Skeletal muscle satellite cell (primary cell): ENCODE data around the gene KCNN3.

Experiments
- H3K27me3 ChIP-seq: 2 replicates; pipeline ENCODE4 v1.7.0; 2013; ENCODE audit warnings: low read length; ENCODE audit not compliant: control insufficient read depth, insufficient read depth
- H3K36me3 ChIP-seq: 2 replicates; pipeline ENCODE4 v1.7.0; 2013; ENCODE audit warnings: mild to moderate bottlenecking, control low read depth, low read length; ENCODE audit not compliant: insufficient read depth
- H3K4me1 ChIP-seq: 2 replicates; pipeline ENCODE4 v1.7.0; 2013; ENCODE audit warnings: low read length; ENCODE audit not compliant: control insufficient read depth, insufficient read depth
- H3K4me2 ChIP-seq: 2 replicates; pipeline ENCODE4 v1.7.0; 2013; ENCODE audit warnings: mild to moderate bottlenecking, low read length
- H3K4me3 ChIP-seq: 2 replicates; pipeline ENCODE4 v1.7.0; 2013; ENCODE audit warnings: low read length
- H3K9ac ChIP-seq: 2 replicates; pipeline ENCODE4 v1.7.0; 2013; ENCODE audit warnings: mild to moderate bottlenecking, low read depth, low read length, moderate library complexity
- H3K9me3 ChIP-seq: replicated peaks from 2 replicates; pipeline ENCODE4 v1.7.0; 2013; ENCODE audit warnings: mild to moderate bottlenecking, control low read depth, low read length

KCNN3 gene

DNA sequence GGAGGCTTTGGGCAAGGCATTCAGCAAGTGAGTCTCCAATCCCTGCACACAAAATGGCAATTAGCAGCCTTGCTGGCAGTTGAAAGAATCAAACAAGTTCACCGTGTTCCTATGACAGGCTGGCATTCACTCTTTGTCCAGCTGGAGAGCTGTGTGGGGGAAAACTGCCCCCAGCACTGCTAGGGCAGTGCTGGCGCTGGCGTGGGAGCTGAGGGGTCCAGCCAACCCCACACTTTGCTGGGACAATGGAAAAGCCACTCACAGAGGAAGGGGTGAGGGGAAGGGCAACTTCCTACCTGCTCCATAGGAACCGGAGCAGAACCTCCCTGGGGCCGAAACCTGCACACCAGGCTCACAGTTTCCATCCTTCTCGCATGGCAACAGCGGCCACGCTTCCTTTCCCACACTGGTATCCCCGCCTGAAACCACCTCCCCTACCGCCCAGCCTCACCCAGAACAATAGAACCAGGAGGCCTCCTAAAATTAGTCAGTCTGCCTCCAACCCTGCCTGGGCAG lies 26.7 kb upstream of the KCNN3 start:
- H3K4me2 ChIP-seq: no peak overlapping the region
- no peaks in the 10 kb centered on the region for H3K9me3 ChIP-seq
- no peaks in the 10 kb centered on the region for H3K4me1 ChIP-seq
- H3K4me3 ChIP-seq: no peak overlapping the region
- H3K27me3 ChIP-seq: peaks cover 49% of the 10 kb centered on the region
- H3K9ac ChIP-seq: no peak overlapping the region
- H3K36me3 ChIP-seq: no peaks in the 10 kb centered on the region

DNA sequence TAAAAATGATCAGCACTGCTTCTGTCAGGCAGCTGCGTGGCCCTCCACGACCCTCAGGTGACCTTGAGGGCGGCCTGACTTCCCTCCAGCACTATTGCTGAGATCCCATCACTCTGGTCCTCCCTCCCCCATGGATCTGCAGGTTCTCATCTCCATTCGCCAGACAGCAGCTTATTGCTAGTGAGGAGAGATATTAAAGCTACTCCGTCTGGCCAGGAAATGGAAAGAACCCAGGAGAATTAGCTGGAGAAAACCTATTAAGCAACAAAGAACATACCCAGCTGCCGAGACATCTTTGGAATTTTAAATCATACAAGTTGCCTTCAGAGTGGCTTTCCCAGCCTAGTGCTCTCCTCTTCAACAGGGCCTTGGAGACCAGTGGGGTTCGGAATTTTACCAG lies 25.7 kb upstream of the KCNN3 start:
- Histone ChIP-seq H3K4me2 (no peak overlapping the region), H3K9ac (no peak overlapping the region), H3K9me3 (no peaks in the 10 kb centered on the region), H3K4me1 (no peaks in the 10 kb centered on the region), H3K4me3 (no peak overlapping the region), H3K27me3 (peaks cover 53% of the 10 kb centered on the region), H3K36me3 (no peaks in the 10 kb centered on the region)

DNA sequence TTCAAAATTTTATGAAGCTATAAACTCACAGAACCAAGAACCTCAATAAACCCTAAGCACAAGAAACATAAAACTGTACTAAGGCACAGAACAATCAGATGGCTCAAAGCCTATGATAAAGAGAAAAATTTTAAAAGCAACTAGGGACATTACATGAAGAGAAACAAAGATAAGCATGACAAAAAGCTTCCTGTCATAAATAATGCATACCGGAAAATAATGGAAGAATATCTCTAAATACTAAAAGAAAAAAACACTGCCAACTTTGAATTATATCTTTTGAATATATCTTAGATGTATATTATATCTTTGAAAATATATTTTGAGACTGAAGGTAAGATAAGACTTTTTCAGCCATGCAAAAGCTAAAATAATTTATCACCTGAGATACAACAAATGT lies 21.4 kb upstream of the KCNN3 start:
- Histone ChIP-seq H3K4me1 (no peaks in the 10 kb centered on the region), H3K9me3 (no peaks in the 10 kb centered on the region), H3K4me3 (no peak overlapping the region), H3K4me2 (no peak overlapping the region), H3K27me3 (peaks cover 66% of the 10 kb centered on the region), H3K36me3 (no peaks in the 10 kb centered on the region), H3K9ac (no peak overlapping the region)

DNA sequence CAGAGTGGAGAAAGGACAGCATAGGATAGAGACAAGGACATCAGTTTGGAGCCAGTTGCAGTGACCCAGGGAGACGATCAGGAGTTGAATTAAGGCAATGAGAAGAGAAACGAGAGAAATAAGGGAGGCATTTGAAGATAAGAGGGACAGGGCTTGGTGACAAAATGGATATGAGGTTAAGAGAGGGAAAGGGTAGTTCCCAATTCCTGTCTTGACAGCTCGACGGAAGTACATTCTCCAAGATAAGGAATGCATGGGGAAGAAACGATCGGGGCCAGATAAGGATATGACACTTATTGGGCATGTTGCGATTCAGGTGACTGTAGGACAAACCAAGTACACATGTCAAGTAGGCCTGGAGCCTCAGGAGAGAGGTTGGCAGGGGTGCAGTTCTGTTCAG lies 18.7 kb upstream of the KCNN3 start:
- H3K4me2 ChIP-seq: no peak overlapping the region
- H3K36me3 ChIP-seq: no peaks in the 10 kb centered on the region

DNA sequence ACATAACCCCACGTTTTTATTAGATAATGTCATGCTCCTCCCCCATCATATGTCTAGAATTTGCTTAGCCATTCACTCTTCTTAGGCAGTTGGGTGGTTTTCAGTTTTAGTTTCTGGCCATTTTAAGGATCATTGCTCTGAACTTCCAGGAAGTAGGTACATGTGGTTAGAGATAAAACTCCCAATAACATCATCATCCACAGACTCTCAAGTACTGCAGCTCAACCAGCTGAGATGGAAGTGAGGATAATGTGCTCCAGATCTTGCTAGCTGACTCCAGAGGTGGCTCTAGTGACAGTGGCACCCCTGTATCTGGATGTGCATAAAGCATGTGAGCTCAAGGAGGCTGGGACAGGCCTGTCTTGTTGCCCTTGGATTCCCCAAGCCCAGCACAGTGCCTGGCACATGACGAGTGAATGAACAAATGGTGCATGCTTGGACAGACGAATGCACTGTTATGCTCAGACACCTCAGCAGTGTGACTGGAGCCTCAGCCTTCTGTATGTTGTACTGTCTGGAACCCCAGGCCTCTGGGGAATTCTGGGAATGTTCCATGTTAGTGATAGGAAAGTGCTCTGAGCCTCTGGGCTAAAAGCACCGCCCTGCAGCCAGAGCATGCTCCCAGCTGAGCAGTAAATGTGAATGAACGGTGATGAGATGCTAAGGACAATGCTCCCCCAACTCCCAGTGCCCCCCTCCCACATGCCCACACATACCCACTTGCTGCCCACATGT lies 16.4 kb upstream of the KCNN3 start:
- no peaks in the 10 kb centered on the region for H3K36me3 ChIP-seq
- H3K9me3 ChIP-seq: no peaks in the 10 kb centered on the region
- H3K4me3 ChIP-seq: no peak overlapping the region
- H3K9ac ChIP-seq: no peak overlapping the region
- H3K4me2 ChIP-seq: no peak overlapping the region
- H3K4me1 ChIP-seq: no peaks in the 10 kb centered on the region
- H3K27me3 ChIP-seq: peaks cover 52% of the 10 kb centered on the region

More for the DNA sequence above, 18.7 kb upstream of the KCNN3 start:
- peaks cover 61% of the 10 kb centered on the region for H3K27me3 ChIP-seq
- no peak overlapping the region for H3K9ac ChIP-seq
- H3K9me3 ChIP-seq: no peaks in the 10 kb centered on the region
- no peaks in the 10 kb centered on the region for H3K4me1 ChIP-seq
- H3K4me3 ChIP-seq: no peak overlapping the region

DNA sequence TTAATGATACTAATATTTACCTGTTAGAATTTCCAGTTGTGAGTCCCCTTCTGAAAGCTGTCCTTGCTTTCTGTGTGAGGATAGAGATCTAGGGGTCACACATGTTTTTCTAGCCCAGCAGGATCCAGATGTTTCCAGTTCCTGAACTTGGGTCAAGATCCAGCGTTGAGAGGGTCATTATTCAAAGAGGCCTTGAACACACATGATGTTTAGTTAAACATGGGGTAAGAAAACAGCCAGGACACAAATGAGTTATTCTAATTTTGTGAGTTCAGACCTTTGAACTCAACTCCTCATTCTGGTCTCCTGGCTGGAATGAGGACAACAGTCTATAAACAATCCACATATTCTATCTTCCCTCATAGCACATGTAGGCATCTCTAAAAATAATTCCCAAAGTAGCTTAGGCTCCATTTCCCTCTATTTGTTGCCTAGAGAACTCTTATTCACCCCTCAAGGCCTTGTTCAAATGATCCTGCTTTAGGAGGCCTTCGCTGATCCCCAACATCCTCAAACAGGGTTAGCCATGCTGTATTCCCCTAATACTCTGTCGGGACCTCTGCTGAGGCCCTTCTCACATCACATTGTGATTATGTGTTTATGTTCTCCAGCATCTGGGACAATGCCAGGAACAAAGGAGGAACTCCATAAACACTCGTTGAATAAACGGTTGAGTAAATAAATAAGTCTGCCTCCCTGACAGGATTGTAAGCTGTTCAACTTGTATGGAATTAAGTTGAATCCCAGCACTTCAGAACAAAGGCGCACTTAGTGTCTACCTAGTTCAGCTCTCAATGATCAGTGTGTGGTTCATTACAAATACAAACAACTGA lies 15.0 kb upstream of the KCNN3 start:
- peaks cover 62% of the 10 kb centered on the region for H3K27me3 ChIP-seq
- H3K4me1 ChIP-seq: no peaks in the 10 kb centered on the region
- H3K9ac ChIP-seq: no peak overlapping the region
- no peaks in the 10 kb centered on the region for H3K36me3 ChIP-seq
- H3K4me2 ChIP-seq: no peak overlapping the region
- H3K4me3 ChIP-seq: no peak overlapping the region
- no peaks in the 10 kb centered on the region for H3K9me3 ChIP-seq

DNA sequence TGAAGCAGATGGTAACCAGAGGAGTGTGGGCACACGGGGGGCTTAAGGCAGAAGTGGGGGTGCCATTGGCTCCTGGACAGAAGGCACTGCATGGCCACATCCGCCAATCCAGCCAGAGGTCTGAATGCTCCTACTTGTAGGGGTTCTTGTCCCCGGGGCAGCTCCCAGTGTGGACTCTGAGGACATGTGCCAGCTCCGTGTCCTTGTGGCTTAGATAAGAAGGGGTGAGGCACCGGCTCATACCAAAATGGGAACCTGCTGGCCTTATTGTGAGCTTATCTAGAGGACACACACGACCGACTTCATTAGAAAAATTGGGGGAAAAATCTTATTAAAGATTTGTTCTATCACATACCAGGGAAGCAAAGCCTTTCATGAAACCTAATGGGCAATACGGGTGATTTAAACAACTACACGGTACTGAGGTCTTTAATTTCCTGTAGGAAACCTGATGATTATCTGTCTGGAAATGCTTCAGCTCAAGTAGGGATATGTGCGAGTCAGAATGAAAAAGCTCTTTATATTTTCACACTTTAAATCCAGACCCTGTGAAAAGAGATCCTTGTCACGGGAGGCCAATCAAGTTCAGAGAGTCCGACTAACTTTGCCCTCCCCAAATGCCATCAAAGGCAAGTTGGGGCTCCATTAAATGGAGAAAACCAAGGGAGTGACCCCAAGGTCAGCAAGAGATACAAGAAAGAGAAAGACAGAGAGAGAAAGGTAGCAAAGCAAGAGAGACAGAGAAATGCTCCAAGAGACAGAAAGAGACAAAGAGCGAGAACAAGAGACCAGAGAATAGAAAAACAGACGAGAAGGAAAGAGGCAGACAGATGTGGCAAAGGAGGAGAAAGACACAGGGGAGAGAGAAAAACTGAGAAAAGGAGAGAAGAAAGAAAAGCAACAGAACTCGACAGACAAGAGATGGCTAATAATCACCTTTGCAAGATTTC lies 14.1 kb upstream of the KCNN3 start:
- H3K4me1 ChIP-seq: no peaks in the 10 kb centered on the region
- H3K4me2 ChIP-seq: no peak overlapping the region
- H3K36me3 ChIP-seq: no peaks in the 10 kb centered on the region
- H3K27me3 ChIP-seq: peaks cover 66% of the 10 kb centered on the region
- H3K9ac ChIP-seq: no peak overlapping the region
- no peaks in the 10 kb centered on the region for H3K9me3 ChIP-seq
- H3K4me3 ChIP-seq: no peak overlapping the region

DNA sequence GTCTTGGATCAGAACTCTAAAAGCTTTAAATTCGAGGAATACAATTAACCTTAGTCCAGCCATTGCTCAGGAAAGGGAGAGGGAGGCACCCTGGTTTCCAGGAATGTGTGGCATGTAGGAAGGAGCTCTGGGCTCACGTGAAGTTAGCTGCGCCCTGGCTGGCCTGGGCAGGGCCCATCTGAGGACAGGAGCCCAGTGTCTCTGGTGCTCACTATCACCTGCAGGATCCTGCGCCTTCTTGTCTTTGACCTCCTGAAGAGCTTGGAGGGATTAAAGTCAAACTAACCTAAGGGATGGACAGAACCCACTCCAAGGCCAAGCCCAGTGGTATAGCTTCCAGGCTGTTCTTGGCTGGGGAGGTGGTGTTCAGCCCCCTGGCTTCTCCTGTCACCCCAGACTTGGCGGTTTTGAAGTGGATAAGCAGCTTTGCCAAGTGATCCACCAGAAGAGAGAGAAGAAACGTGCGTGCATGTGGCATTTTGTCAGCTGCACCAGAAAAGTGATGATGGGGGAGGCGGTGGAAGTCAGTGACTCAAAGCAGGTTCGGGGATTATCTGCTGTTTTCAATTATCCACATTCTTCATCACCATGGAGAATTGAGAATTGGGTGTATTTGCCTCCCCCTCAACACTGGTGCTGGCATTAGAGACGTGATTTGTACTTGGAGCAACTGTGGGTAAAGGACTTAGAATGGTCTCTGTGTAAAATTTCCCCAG lies 11.9 kb upstream of the KCNN3 start:
- Histone ChIP-seq H3K9me3 (no peaks in the 10 kb centered on the region), H3K4me1 (no peaks in the 10 kb centered on the region), H3K9ac (no peak overlapping the region), H3K4me2 (no peak overlapping the region), H3K27me3 (peaks cover 48% of the 10 kb centered on the region), H3K4me3 (no peak overlapping the region), H3K36me3 (no peaks in the 10 kb centered on the region)

DNA sequence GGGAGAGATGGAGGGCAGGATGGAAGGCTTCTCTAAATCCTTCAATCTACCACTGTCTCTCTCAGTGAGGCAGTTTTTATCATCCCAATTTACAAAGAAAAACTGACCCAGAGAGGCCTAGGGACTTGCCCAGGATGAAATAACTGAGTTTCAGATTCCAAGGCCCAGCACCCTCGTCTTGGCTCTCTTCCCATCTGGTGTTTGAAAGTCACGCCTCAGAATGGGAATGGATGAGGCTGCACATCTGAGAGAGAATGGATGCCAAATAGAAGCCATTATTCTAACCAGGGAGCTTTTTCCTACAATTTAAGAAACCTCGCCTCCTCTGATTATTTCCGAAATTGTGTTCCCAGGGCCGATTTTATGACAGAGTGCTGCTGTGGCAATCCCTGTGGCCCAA lies 10.6 kb upstream of the KCNN3 start:
- Histone ChIP-seq H3K4me3 (no peak overlapping the region), H3K36me3 (no peaks in the 10 kb centered on the region), H3K9ac (no peak overlapping the region), H3K27me3 (peaks cover 47% of the 10 kb centered on the region), H3K4me1 (no peaks in the 10 kb centered on the region), H3K9me3 (no peaks in the 10 kb centered on the region), H3K4me2 (no peak overlapping the region)

DNA sequence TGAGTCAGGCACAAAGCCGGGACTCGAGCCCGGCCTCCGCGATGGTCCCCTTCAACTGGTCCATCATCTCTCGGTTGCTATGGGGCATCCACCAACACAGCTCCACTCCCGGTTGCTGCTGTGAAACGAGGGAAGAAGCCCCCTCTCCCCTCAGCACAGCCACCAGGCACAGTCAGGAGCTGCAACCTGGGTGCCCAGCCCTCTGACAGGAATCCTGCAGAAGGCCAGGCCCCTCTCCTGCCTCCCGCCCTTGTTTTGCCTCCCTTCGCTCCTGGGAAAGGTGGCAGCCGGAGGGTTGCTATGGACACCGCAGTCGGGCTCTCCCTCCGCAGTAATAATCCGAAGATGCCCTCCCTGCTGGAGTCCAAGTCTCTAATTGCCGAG lies 8.9 kb upstream of the KCNN3 start:
- H3K9me3 ChIP-seq: no peaks in the 10 kb centered on the region
- peaks cover 40% of the 10 kb centered on the region for H3K27me3 ChIP-seq
- H3K4me2 ChIP-seq: no peak overlapping the region

More for the DNA sequence above, 8.9 kb upstream of the KCNN3 start:
- Histone ChIP-seq H3K9ac (no peak overlapping the region), H3K4me3 (no peak overlapping the region), H3K36me3 (no peaks in the 10 kb centered on the region), H3K4me1 (no peaks in the 10 kb centered on the region)
